Left lung (tissue), 10 donors: ENCODE data around the gene ELOF1. TPM values are rescaled to one million over a fixed set of nuclear protein-coding genes. Genes with fewer than 3 reads are reported as not detected.

ENCODE experiments used
- ATAC-seq: fragments of 200-7000 bp; cut with Tn5 transposase; one replicate; pipeline ENCODE4 v1.9.1; 2020; ENCODE audit warnings: moderate library complexity
- DNase-seq, 4 donors: peaks; one replicate each; pipeline ENCODE4 v3.0.0-alpha.2; 2013 to 2020
- H3K27ac ChIP-seq, 2 donors: fragments of 200-600 bp; sonication (generic) in 1 of 2; one replicate each; pipeline versions ENCODE4 v1.5.0 to v1.8.0; 2020 to 2021
- H3K27me3 ChIP-seq, 2 donors: fragments of 200-600 bp; sonication (generic) in 1 of 2; one replicate each; pipeline versions ENCODE4 v1.5.0 to v1.8.0; 2020 to 2021
- H3K36me3 ChIP-seq, 2 donors: fragments of 200-600 bp; sonication (generic) in 1 of 2; one replicate each; pipeline versions ENCODE4 v1.5.0 to v1.8.0; 2020 to 2021
- H3K4me1 ChIP-seq, 2 donors: fragments of 200-600 bp; one replicate each; pipeline ENCODE4 v1.8.0; 2021
- H3K4me3 ChIP-seq, 2 donors: fragments of 200-600 bp; sonication (generic) in 1 of 2; one replicate each; pipeline versions ENCODE4 v1.5.0 to v1.8.0; 2020 to 2021; ENCODE audit warnings: mild to moderate bottlenecking in 1 of 2
- H3K9me3 ChIP-seq, 2 donors: fragments of 200-600 bp; sonication (generic) in 1 of 2; one replicate each; pipeline versions ENCODE4 v1.5.0 to v1.8.0; 2020 to 2021
- intact Hi-C, 2 donors: fragments of 100-400 bp; cut with DNase I; formaldehyde crosslinking; loops; one replicate each; pipeline versions ENCODE4 v1.11.2 to v1.14.2; 2022
- polyA plus RNA-seq, 6 donors: library from polyadenylated mRNA; unstranded; fragments of 120-200 nt; gene quantifications; one replicate each; pipeline ENCODE4 v1.2.1, GENCODE V29; 2013; ENCODE audit not compliant: insufficient read length in 6 of 6
- total RNA-seq, 2 donors: library from RNA; stranded (reverse); fragmentation: NEBNext Ultra II Directional; extraction: Animal tissue kit (Norgen Biotek cat#: 25700); gene quantifications; one replicate each; pipeline ENCODE4 v1.2.1, GENCODE V29; 2021
- TF ChIP-seq, protein P1 (sequence below), 2 donors: fragments of 200-600 bp; sonication (generic) in 1 of 2; IDR thresholded peaks; one replicate each; pipeline versions ENCODE4 v1.5.0 to v1.8.0; 2021; ENCODE audit warnings: antibody characterized with exemption in 2 of 2
- donor health status: DM: no; HTN: yes; CAD: no.
- donor health status: DM: no; HTN: no; CAD: no.

The ELOF1 gene
- total and polyA plus RNA-seq, 8 donors, result 38.0 to 53.4 (median 47.5) TPM

DNA sequence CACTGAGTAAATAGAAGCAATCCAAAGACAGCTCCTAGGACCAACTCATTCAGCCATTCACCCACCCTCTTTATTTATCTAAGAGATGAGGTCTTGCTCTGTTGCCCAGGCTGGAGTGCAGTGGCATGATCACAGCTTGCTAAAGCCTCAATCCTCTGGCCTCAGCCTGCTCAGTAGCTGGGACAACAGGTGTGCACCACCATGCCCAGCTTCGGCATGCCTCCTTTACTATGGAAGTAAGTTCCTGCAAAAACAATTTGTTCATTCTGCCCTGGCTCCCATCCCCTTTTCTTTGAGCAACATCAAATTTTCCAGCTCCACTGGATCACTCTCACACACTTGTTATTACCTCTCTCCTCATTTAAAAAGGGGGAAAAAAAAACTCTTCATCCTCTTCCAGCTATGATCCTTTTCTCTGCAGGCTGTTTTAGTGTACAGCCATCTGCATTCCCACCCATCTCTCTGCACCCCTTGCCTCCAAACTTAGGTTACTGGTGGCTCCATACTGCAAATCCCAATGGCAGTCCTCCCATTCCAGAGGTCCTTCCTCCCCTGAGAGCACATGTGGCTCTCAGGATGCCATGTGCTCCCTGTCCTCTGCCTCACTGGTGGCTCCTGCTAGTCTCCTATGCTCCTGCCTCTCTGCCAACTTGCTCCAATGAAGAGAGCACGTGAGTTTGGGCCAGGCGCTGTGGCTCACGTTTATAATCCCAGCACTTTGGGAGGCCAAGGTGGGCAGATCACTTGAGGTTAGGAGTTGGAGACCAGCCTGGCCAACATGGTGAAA lies 2.2 kb downstream of the ELOF1 start:
- Histone ChIP-seq H3K4me3 (no peak overlapping the region), H3K27me3 (no peaks in the 10 kb centered on the region), H3K36me3 (peaks cover 0 to 46% of the 10 kb centered on the region in 2 donors), H3K9me3 (no peaks in the 10 kb centered on the region), H3K4me1 (peaks cover 14 to 48% of the 10 kb centered on the region in 2 donors), H3K27ac (no peak overlapping the region)
- TF ChIP-seq, protein P1, sequence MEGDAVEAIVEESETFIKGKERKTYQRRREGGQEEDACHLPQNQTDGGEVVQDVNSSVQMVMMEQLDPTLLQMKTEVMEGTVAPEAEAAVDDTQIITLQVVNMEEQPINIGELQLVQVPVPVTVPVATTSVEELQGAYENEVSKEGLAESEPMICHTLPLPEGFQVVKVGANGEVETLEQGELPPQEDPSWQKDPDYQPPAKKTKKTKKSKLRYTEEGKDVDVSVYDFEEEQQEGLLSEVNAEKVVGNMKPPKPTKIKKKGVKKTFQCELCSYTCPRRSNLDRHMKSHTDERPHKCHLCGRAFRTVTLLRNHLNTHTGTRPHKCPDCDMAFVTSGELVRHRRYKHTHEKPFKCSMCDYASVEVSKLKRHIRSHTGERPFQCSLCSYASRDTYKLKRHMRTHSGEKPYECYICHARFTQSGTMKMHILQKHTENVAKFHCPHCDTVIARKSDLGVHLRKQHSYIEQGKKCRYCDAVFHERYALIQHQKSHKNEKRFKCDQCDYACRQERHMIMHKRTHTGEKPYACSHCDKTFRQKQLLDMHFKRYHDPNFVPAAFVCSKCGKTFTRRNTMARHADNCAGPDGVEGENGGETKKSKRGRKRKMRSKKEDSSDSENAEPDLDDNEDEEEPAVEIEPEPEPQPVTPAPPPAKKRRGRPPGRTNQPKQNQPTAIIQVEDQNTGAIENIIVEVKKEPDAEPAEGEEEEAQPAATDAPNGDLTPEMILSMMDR (IDR thresholded peaks at IDR 0.05), result no peak
- ATAC-seq (no peak), DNase-seq (no peak)
- intact Hi-C loops, result no loop called here

DNA sequence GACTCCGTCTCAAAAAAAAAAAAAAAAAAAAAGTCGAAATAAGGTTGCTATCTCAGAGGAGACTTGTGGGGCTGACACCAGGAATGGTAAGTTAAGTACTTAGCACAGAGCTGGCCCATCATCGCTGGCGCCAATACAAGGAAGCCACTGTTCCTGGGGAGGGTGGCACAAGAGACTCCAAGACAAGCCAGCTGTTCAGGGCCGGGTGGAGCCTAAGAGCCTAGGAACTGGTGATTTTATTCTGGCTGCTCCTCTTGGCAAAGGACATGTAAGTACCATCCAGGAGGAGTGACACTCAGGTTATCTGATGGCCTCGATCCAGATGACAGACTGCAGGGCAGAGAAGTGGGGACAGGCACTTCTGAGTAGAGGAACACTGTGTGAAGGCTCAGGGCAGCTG lies 3.8 kb downstream of the ELOF1 start:
- no peak for ATAC-seq
- H3K4me3 ChIP-seq, result no peak overlapping the region

DNA sequence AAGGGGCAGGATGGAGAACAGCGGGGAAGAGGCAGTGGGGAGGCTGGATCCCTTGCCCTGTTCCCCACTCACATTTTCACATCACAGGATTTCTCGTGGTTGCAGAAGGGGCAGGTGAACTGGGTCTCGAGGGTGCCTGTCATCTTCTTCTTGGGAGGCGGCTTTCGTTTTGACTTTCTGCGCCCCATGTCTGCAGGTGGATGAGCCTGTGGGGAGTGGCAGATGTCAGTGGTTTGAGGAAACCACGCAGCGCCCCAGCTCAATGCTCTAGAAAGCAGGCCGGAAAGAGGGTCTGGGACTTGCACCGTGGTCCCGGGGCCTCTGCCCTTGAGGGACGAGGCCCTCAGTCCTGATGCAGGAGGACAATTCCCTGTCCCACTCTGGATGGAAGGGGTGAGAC lies 4.9 kb downstream of the ELOF1 start:
- DNase-seq (no peak), ATAC-seq (no peak)
- intact Hi-C loops, result no loop called here
- H3K4me3 ChIP-seq, result no peak overlapping the region
- no peaks in the 10 kb centered on the region for H3K9me3 ChIP-seq
- H3K27ac ChIP-seq, result no peak overlapping the region
- no peaks in the 10 kb centered on the region for H3K27me3 ChIP-seq
- peaks cover 0 to 51% of the 10 kb centered on the region in 2 donors for H3K36me3 ChIP-seq
- TF ChIP-seq, protein P1 (IDR thresholded peaks at IDR 0.05), result no peak
- H3K4me1 ChIP-seq, result peaks cover 6 to 29% of the 10 kb centered on the region in 2 donors

More for the DNA sequence above, 3.8 kb downstream of the ELOF1 start:
- no peak for DNase-seq
- no peaks in the 10 kb centered on the region for H3K9me3 ChIP-seq
- H3K36me3 ChIP-seq, result peaks cover 0 to 51% of the 10 kb centered on the region in 2 donors
- H3K4me1 ChIP-seq, result peaks cover 10 to 39% of the 10 kb centered on the region in 2 donors
- no peaks in the 10 kb centered on the region for H3K27me3 ChIP-seq
- intact Hi-C loops, result no loop called here
- no peak overlapping the region for H3K27ac ChIP-seq
- TF ChIP-seq, protein P1 (IDR thresholded peaks at IDR 0.05), result no peak

DNA sequence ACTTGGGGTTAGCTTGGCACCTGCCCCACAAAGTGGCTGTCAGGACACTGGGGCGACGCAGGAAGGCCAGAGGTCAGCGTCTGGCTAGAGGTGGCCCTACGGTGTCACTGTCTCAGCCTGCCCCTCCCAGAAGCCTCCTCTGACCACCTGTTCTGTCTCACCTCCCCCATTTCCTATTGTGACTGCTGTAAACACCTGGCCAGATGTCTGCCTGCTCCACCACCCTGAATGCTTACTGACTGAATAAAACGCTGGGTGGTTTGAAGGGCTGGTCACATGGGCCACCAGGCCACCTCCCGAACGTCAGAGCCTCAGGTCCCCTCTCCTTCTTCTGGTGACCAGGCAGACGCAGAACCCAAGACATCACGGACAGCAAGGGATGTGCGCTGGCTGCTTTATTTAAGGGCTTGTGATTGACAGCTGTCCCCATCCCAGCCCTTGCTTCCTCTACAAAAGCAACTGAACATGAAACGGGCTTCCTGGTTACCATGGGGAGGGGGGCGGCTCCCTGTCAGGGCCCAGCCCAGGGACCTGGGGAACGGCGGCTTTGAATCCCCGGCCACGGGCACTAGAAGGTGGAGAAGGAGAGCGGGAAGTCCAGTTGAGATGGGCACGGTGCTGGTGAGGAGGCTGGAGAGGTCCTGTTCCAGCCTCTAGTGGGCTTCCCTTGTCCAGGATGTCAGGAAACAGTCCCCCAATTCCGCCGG lies 6.2 kb downstream of the ELOF1 start:
- no peak overlapping the region for H3K27ac ChIP-seq
- TF ChIP-seq, protein P1 (IDR thresholded peaks at IDR 0.05), result no peak
- ATAC-seq, result no peak
- intact Hi-C loops, result no loop called here
- H3K4me3 ChIP-seq, result no peak overlapping the region
- H3K9me3 ChIP-seq, result no peaks in the 10 kb centered on the region
- no peaks in the 10 kb centered on the region for H3K27me3 ChIP-seq
- H3K36me3 ChIP-seq, result peaks cover 0 to 51% of the 10 kb centered on the region in 2 donors
- no peak for DNase-seq
- peaks cover 1 to 20% of the 10 kb centered on the region in 2 donors for H3K4me1 ChIP-seq

DNA sequence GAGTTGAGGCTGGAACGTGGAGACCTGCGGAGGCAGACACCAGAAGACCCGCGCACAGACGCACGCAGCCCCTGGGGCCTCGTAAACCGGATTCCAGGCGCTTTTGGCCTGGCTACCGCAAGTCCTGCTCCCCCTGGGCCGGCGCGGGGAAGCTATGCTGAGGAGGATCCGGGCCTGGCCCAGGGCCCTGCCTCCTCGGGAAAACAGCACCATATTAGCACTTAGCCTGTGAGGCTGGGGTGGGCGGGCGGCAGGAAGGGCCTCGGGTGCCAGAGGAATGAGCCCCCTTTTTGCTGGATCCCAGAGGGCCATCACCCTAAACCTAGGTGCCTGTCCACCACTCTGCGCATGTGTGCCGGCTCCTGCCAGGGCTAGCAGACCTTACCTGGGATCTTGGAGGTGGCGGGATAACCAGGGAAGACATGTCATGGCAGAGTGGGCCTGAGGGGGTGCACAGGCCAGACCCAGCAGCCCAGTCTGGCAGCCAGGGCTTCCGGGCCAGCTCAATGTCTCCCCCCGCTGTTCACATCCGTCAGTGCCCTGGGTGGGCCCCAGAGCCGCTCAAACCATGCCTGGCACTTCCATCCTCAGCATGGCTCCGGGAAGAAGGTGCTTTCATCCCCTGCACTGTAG lies 7.3 kb downstream of the ELOF1 start:
- TF ChIP-seq, protein P1 (IDR thresholded peaks at IDR 0.05), result no peak
- Histone ChIP-seq H3K36me3 (peaks cover 0 to 51% of the 10 kb centered on the region in 2 donors), H3K9me3 (no peaks in the 10 kb centered on the region), H3K4me1 (peaks cover 0 to 10% of the 10 kb centered on the region in 2 donors), H3K4me3 (no peak overlapping the region), H3K27me3 (no peaks in the 10 kb centered on the region), H3K27ac (no peak overlapping the region)
- ATAC-seq, result peak; percentile 34
- intact Hi-C loops, result no loop called here
- no peak for DNase-seq
